ENCODE results near the gene RABGEF1.
"Not testable (repeated sequence)": the region's sequence is repeated elsewhere in the genome, so short reads cannot be mapped to it uniquely, and the experiment has no call there.

Gene RABGEF1

GRCh38 chr7:66740302-66740979 lies at the start of gene RABGEF1:
Gene RABGEF1 (plus strand): TSS chr7:66740733. CDS start chr7:66771900, 31,167 bp downstream.
- DNase-seq (ENCODE audit: low read depth) = peak; percentile 94

- no peak for DNase-seq (ENCODE audit: low read depth)
These were observed 47.2 kb upstream of the RABGEF1 start for GRCh38 chr7:66693331-66693730.

- no peak for DNase-seq (ENCODE audit: low read depth)
These were observed 46.2 kb upstream of the RABGEF1 start for GRCh38 chr7:66694286-66694685.

GRCh38 chr7:66695417-66695816 lies 45.1 kb upstream of the RABGEF1 start:
- not testable (repeated sequence) for DNase-seq (ENCODE audit: low read depth)

- peak; percentile 7 for DNase-seq (ENCODE audit: low read depth)
These were observed 44.4 kb upstream of the RABGEF1 start for GRCh38 chr7:66696134-66696533.

GRCh38 chr7:66696774-66697191 lies 43.8 kb upstream of the RABGEF1 start:
- peak; percentile 32 for DNase-seq (ENCODE audit: low read depth)

GRCh38 chr7:66697449-66698438 lies 42.8 kb upstream of the RABGEF1 start:
- DNase-seq (ENCODE audit: low read depth) = peak; percentile 81

GRCh38 chr7:66698652-66699205 lies 41.8 kb upstream of the RABGEF1 start:
- no peak for DNase-seq (ENCODE audit: low read depth)

GRCh38 chr7:66699998-66700397 lies 40.5 kb upstream of the RABGEF1 start:
- no peak for DNase-seq (ENCODE audit: low read depth)

GRCh38 chr7:66700633-66701131 lies 39.9 kb upstream of the RABGEF1 start:
- no peak for DNase-seq (ENCODE audit: low read depth)

- DNase-seq (ENCODE audit: low read depth) = no peak
These were observed 32.7 kb upstream of the RABGEF1 start for GRCh38 chr7:66707825-66708224.

- DNase-seq (ENCODE audit: low read depth) = not testable (repeated sequence)
These were observed 29.8 kb upstream of the RABGEF1 start for GRCh38 chr7:66710752-66711151.

- no peak for DNase-seq (ENCODE audit: low read depth)
These were observed 26.8 kb upstream of the RABGEF1 start for GRCh38 chr7:66713687-66714086.

GRCh38 chr7:66716634-66717033 lies 23.9 kb upstream of the RABGEF1 start:
- not testable (repeated sequence) for DNase-seq (ENCODE audit: low read depth)

GRCh38 chr7:66720561-66720960 lies 20.0 kb upstream of the RABGEF1 start:
- no peak for DNase-seq (ENCODE audit: low read depth)

GRCh38 chr7:66725843-66726242 lies 14.7 kb upstream of the RABGEF1 start:
- no peak for DNase-seq (ENCODE audit: low read depth)

- DNase-seq (ENCODE audit: low read depth) = no peak
These were observed 13.5 kb upstream of the RABGEF1 start for GRCh38 chr7:66727058-66727457.

GRCh38 chr7:66728571-66728970 lies 12.0 kb upstream of the RABGEF1 start:
- no peak for DNase-seq (ENCODE audit: low read depth)

- DNase-seq (ENCODE audit: low read depth) = no peak
These were observed 11.3 kb upstream of the RABGEF1 start for GRCh38 chr7:66729274-66729673.

- no peak for DNase-seq (ENCODE audit: low read depth)
These were observed 8.5 kb upstream of the RABGEF1 start for GRCh38 chr7:66731986-66732385.

GRCh38 chr7:66732439-66732838 lies 8.1 kb upstream of the RABGEF1 start:
- no peak for DNase-seq (ENCODE audit: low read depth)

- DNase-seq (ENCODE audit: low read depth) = no peak
These were observed 6.5 kb upstream of the RABGEF1 start for GRCh38 chr7:66734006-66734405.

All from EH (cell line).